Endothelial cell of umbilical vein (primary cell): ENCODE results near the gene SDSL. TPM values are rescaled to one million over a fixed set of nuclear protein-coding genes. Genes with fewer than 3 reads are reported as not detected.

Experiments
- BruUV-seq: library from RNA; stranded (reverse); fragments of 400-500 nt; replicated peaks from 2 replicates; lab custom pipeline; 2021; lab: Mats Ljungman, UMichigan
- CTCF ChIA-PET: fragments of 300-600, 350-600 bp; sonication (Branson Sonifier 250); formaldehyde crosslinking; loops from one replicate; lab custom pipeline; 2021; ENCODE audit warnings: antibody characterized with exemption, inconsistent platforms; lab: Charles Lee
- POLR2A ChIA-PET: fragments of 300-600, 350-600 bp; sonication (Branson Sonifier 250); formaldehyde crosslinking; loops from one replicate; lab custom pipeline; 2021; ENCODE audit warnings: antibody characterized with exemption, inconsistent platforms; lab: Charles Lee
- DNase-seq: peaks from one replicate; pipeline ENCODE4 v3.0.0-alpha.2; 2011; ENCODE audit warnings: low read depth, low spot score
- FAIRE-seq: peaks from 2 replicates; lab custom pipeline; 2011; peaks lifted over from hg19 to GRCh38; lab: Jason Lieb, UNC
- H2AFZ ChIP-seq: 2 replicates; pipeline ENCODE4 v1.6.0; 2012; ENCODE audit warnings: low read depth, low read length, control low read depth, inconsistent platforms
- H3K27ac ChIP-seq: 2 replicates; pipeline ENCODE4 v1.5.1; 2011; ENCODE audit warnings: low read depth, mild to moderate bottlenecking, control low read depth, low read length, moderate library complexity; ENCODE audit not compliant: insufficient read depth
- H3K27me3 ChIP-seq, 2 experiments: 2 replicates each; pipeline versions ENCODE4 v1.6.0 to v1.6.1; 2011; ENCODE audit warnings: low read length in 2 of 2, mixed read lengths in 1 of 2; ENCODE audit not compliant: control insufficient read depth in 2 of 2, insufficient read depth in 2 of 2
- H3K36me3 ChIP-seq, 2 experiments: 2 replicates in 1 of 2; 3 replicates in 1 of 2; pipeline ENCODE4 v1.5.1; 2011; ENCODE audit warnings: low read length in 2 of 2, mild to moderate bottlenecking in 1 of 2, moderate library complexity in 1 of 2; ENCODE audit not compliant: control insufficient read depth in 2 of 2, insufficient read depth in 2 of 2; ENCODE audit errors: extremely low read depth in 1 of 2
- H3K4me1 ChIP-seq: 3 replicates; pipeline ENCODE4 v1.5.1; 2011; ENCODE audit warnings: mild to moderate bottlenecking, low read length; ENCODE audit not compliant: control insufficient read depth, insufficient read depth; ENCODE audit errors: extremely low read depth
- H3K4me2 ChIP-seq: 2 replicates; pipeline ENCODE4 v1.6.1; 2011; ENCODE audit warnings: low read length, control low read depth, mixed read lengths; ENCODE audit not compliant: insufficient read depth
- H3K4me3 ChIP-seq, 3 experiments: fragments of 200-600 bp in 1 of 3; sonication (generic), shearing (Covaris generic) in 1 of 3; replicated peaks in 1 of 3; 2 replicates each; pipeline ENCODE4 v1.5.1; 2011 to 2016; ENCODE audit warnings: control low read depth in 3 of 3, low read length in 3 of 3, mild to moderate bottlenecking in 2 of 3, inconsistent platforms in 1 of 3, low read depth in 1 of 3, moderate library complexity in 1 of 3; ENCODE audit not compliant: insufficient read depth in 1 of 3
- H3K79me2 ChIP-seq: 2 replicates; pipeline ENCODE4 v1.6.0; 2012; ENCODE audit warnings: low read length, inconsistent platforms; ENCODE audit not compliant: control insufficient read depth, insufficient read depth
- H3K9ac ChIP-seq: replicated peaks from 2 replicates; pipeline ENCODE3; 2011; ENCODE audit warnings: low read length, control low read depth; ENCODE audit not compliant: insufficient read depth; ENCODE audit errors: extremely low read depth
- H3K9me1 ChIP-seq: replicated peaks from 3 replicates; pipeline ENCODE4 v1.6.0; 2011; ENCODE audit warnings: mild to moderate bottlenecking, low read length; ENCODE audit not compliant: control insufficient read depth, insufficient read depth; ENCODE audit errors: extremely low read depth
- H3K9me3 ChIP-seq: replicated peaks from 2 replicates; pipeline ENCODE4 v1.5.1; 2012; ENCODE audit warnings: low read length, inconsistent platforms; ENCODE audit not compliant: control insufficient read depth, insufficient read depth
- H4K20me1 ChIP-seq: replicated peaks from 2 replicates; pipeline ENCODE3; 2011; ENCODE audit warnings: mild to moderate bottlenecking, low read length; ENCODE audit not compliant: control insufficient read depth, insufficient read depth; ENCODE audit errors: extremely low read depth
- EZH2 ChIP-seq: IDR thresholded peaks from 2 replicates; pipeline ENCODE4 v1.6.1; 2012; ENCODE audit warnings: borderline replicate concordance, low read depth, mild to moderate bottlenecking, moderate library complexity, low read length, inconsistent platforms; ENCODE audit not compliant: severe bottlenecking
- JUN ChIP-seq: IDR thresholded peaks from 2 replicates; pipeline ENCODE4 v1.6.1; 2011; ENCODE audit warnings: borderline replicate concordance, low read depth; ENCODE audit not compliant: insufficient read length, insufficient read depth
- POLR2A ChIP-seq: IDR thresholded peaks from 2 replicates; pipeline ENCODE4 v1.6.1; 2012; ENCODE audit warnings: low read depth, mild to moderate bottlenecking, control low read depth, low read length
- POLR2AphosphoS5 ChIP-seq: IDR thresholded peaks from 2 replicates; pipeline ENCODE4 v1.6.1; 2012; ENCODE audit warnings: low read depth, mild to moderate bottlenecking, control low read depth, low read length, moderate library complexity; ENCODE audit not compliant: insufficient read depth
- dilution Hi-C: fragments of 300-500 bp; cut with MboI; formaldehyde crosslinking; loops from one replicate; pipeline ENCODE4 v1.15.0; 2019; ENCODE audit warnings: low sequenced_read_pairs; ENCODE audit not compliant: extremely low pct_ligation_motif_present
- intact Hi-C: fragments of 100-400 bp; cut with micrococcal nuclease; formaldehyde crosslinking; loops from one replicate; pipeline ENCODE4 v1.10.0; 2022
- polyA plus RNA-seq, 4 experiments: library from polyadenylated mRNA; depleted of rRNA in 3 of 4; stranded (reverse) in 3 of 4; unstranded in 1 of 4; fragments of >200 nt; gene quantifications; 2 replicates each; pipeline versions ENCODE4 v1.2.1 to v1.2.3, GENCODE V29; 2011 to 2012; ENCODE audit warnings: missing spikeins in 1 of 4
- total RNA-seq: library from RNA; stranded (reverse); gene quantifications from 2 replicates; pipeline ENCODE4 v1.2.3, GENCODE V29; 2021

Gene SDSL
- total and polyA plus RNA-seq, 2 donors (not counting 3 experiments of a cell fraction or from before 2014, with no cell fraction given), result 5.7 to 16.9 TPM

DNA sequence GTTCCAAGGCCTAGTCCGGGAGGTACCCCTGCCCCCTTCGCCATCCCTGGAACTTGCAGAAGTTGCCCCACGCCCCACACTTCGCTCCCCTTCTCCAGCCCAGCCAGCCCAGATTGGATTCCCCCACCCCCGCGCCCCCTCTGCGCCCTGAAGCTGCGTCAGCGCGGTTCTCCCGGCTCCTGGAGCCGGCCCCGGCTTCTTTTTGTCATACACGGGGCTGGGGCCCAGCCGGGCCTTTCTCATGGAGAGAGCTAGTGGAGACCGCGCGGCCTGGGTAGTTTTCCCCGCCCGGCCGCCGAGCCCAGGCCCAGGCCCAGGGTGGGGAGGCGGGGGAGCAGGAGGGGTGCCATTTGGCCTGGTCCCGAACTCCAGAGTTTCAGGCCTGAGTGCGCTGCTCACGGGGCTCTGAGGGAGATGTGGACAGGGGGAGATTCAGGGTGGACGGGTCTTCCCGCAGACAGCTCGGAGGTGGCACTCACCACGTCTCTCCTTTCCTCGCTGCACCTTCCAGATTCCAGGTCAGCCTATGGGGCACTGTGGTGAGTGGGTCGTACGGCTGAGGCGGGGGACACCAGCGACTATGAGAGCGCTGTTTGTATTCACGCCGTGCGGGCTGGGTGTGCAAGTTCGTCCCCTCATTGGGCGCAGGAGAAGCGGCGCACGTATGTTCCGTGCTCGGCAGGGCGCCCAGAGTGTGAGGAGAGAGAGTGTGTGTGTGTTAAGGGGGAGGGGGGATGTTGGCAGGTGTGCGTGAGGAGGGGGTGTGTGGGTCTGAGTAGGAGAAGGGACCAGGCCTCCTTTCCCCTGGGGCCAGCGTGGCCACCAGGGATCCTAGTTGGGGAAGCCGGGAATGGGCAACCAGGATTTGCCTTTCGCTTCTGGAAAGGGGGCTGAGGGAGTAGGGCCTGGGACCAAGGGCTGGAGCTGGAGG is 50.3 kb downstream of the SDSL start:
- Histone ChIP-seq H3K27me3 (peaks cover 89 to 91% of the 10 kb centered on the region in 2 experiments), H4K20me1 (no peaks in the 10 kb centered on the region), H3K4me1 (no peaks in the 10 kb centered on the region), H3K79me2 (no peaks in the 10 kb centered on the region), H3K27ac (no peak overlapping the region), H3K36me3 (no peaks in the 10 kb centered on the region), H3K4me3 (no peak overlapping the region), H3K9me1 (no peaks in the 10 kb centered on the region), H2AFZ (no peak overlapping the region), H3K9me3 (no peaks in the 10 kb centered on the region), H3K9ac (no peak overlapping the region), H3K4me2 (no peak overlapping the region)
- intact Hi-C loops, result no loop called here
- FAIRE-seq (no peak), DNase-seq (no peak)
- CTCF ChIA-PET, result interaction anchor here (4.4 kb wide), 1 partner anchor 10 kb away, joined by 20 read pairs; no protein-coding TSS in a partner anchor
- BruUV-seq, result no TSS peak
- no peak for TF ChIP-seq POLR2A
- peak; percentile 60 for TF ChIP-seq EZH2
- POLR2A ChIA-PET, result no interaction called here
- dilution Hi-C loops, result no loop called here

DNA sequence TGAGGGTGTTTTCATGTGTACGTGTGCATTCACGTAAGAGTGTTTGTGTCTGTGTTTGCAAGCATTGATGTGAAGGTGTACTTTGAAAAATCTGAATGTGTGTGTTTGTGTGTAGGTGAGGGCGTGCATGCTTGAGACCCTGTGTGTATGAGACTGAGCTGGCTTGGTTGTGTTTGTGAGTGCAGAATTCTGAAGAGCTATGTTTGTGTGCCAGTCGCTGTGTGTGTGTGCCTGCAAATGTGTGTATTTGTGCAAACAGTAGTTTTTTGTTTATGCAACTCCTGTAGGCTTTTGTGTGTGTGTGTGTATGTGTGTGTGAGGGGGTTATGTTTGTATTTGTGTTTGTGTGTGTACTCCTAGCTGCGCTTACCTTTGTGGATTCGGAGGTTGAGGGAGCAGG is 51.2 kb downstream of the SDSL start:
- H3K79me2 ChIP-seq, result no peaks in the 10 kb centered on the region
- H3K4me1 ChIP-seq, result no peaks in the 10 kb centered on the region
- H3K36me3 ChIP-seq, result no peaks in the 10 kb centered on the region
- no peaks in the 10 kb centered on the region for H3K9me3 ChIP-seq
- dilution Hi-C loops, result no loop called here
- FAIRE-seq, result no peak
- peaks cover 89 to 91% of the 10 kb centered on the region in 2 experiments for H3K27me3 ChIP-seq
- TF ChIP-seq POLR2AphosphoS5, result no peak
- no peak for TF ChIP-seq POLR2A
- no peak for TF ChIP-seq JUN
- no TSS peak for BruUV-seq
- H3K9me1 ChIP-seq, result no peaks in the 10 kb centered on the region
- ChIA-PET POLR2A (no interaction called here), CTCF (interaction anchor here (4.4 kb wide), 1 partner anchor 11 kb away, joined by 20 read pairs; no protein-coding TSS in a partner anchor)
- H3K9ac ChIP-seq, result no peak overlapping the region
- H4K20me1 ChIP-seq, result no peaks in the 10 kb centered on the region
- H3K27ac ChIP-seq, result no peak overlapping the region
- H3K4me2 ChIP-seq, result no peak overlapping the region
- no peak for DNase-seq
- no peak overlapping the region for H2AFZ ChIP-seq
- H3K4me3 ChIP-seq, result no peak overlapping the region
- intact Hi-C loops, result no loop called here
